NT2/D1 (cell line): ENCODE results near the gene CXCR4.

Experiments
- SUZ12 ChIP-seq: IDR thresholded peaks from 2 replicates; pipeline ENCODE4 v1.6.1; 2011; ENCODE audit not compliant: insufficient read length, insufficient read depth; ENCODE audit errors: extremely low read depth
- YY1 ChIP-seq: IDR thresholded peaks from 2 replicates; pipeline ENCODE4 v1.6.1; 2011; ENCODE audit not compliant: insufficient read length, insufficient read depth

GRCh38 chr2:136115183-136115761 is 2.7 kb downstream of the CXCR4 start:
- no peak for TF ChIP-seq YY1
- no peak for TF ChIP-seq SUZ12
